Endothelial cell of umbilical vein (primary cell): Measurements from ENCODE around the gene SDHB.

Source experiments
- POLR2A ChIP-seq: IDR thresholded peaks from 2 replicates; pipeline ENCODE4 v1.6.1; 2012; ENCODE audit warnings: low read depth, mild to moderate bottlenecking, control low read depth, low read length
- TF ChIP-seq, protein P1 (sequence below), 2 donors: IDR thresholded peaks; 1 replicate in 1 of 2; 2 replicates in 1 of 2; pipeline ENCODE4 v1.5.1; 2011; ENCODE audit warnings: low read length in 2 of 2, mild to moderate bottlenecking in 2 of 2, moderate library complexity in 2 of 2, control low read depth in 1 of 2, inconsistent platforms in 1 of 2, low read depth in 1 of 2; ENCODE audit not compliant: insufficient read depth in 1 of 2; ENCODE audit errors: extremely low read depth in 1 of 2

GRCh38 chr1:17056551-17056950 lies 2.7 kb upstream of the SDHB start:
- TF ChIP-seq, protein P1, sequence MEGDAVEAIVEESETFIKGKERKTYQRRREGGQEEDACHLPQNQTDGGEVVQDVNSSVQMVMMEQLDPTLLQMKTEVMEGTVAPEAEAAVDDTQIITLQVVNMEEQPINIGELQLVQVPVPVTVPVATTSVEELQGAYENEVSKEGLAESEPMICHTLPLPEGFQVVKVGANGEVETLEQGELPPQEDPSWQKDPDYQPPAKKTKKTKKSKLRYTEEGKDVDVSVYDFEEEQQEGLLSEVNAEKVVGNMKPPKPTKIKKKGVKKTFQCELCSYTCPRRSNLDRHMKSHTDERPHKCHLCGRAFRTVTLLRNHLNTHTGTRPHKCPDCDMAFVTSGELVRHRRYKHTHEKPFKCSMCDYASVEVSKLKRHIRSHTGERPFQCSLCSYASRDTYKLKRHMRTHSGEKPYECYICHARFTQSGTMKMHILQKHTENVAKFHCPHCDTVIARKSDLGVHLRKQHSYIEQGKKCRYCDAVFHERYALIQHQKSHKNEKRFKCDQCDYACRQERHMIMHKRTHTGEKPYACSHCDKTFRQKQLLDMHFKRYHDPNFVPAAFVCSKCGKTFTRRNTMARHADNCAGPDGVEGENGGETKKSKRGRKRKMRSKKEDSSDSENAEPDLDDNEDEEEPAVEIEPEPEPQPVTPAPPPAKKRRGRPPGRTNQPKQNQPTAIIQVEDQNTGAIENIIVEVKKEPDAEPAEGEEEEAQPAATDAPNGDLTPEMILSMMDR (IDR thresholded peaks at IDR 0.05; ENCODE audit: extremely low read depth in 1 of 2, insufficient read depth in 1 of 2, low read depth in 1 of 2, low read length in 2 of 2): no peak
- no peak for TF ChIP-seq POLR2A
